ENCODE measurements around the gene GSDME.

Gene GSDME

DNA sequence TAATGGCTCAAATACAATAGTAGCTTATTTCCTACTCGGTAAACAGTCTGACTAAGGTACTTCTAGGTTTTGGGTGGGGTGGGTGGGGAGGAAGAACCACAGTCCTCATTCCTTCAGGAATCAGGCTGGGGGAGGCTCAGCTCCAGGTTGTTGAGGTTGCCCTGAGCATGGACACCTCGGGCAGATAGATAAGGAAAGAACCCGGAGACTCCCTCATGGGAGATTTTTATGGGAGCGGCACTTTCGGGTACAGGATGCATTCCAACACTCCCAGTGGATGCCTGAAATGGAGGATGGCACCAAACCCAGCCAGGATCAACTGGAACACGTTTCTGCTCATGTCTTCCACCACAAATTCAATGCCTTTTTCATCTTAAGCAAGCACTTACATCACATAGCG is 5.5 kb upstream of the GSDME start:
- Mint-ChIP-seq H3K4me3 (no peak overlapping the region), H3K4me1 (peaks cover 2% of the 10 kb centered on the region), H3K36me3 (ENCODE audit: low read depth) (no peaks in the 10 kb centered on the region), H3K27ac (no peak overlapping the region), H3K27me3 (peaks cover 68% of the 10 kb centered on the region), H3K9me3 (peaks cover 9% of the 10 kb centered on the region)
- ATAC-seq (no peak), DNase-seq (no peak)

DNA sequence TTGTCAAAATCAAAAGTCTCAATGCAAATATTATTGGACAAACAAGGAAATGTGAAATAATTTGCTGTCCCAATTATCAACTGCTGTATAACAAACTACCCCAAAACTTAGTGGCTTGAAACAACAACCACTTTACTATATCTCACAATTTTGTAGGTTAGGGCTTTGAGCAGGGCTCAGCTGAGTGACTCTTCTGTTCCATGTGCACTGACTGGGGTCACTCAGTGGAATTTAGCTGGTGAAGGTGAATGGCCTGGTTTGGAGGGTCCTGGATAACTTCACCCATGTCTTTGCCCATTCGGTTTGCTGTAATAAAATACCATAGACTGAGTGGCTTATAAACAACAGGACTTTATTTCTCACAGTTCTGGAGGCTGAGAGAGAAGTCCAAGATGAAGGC is 3.7 kb upstream of the GSDME start:
- peaks cover 77% of the 10 kb centered on the region for H3K27me3 Mint-ChIP-seq
- H3K27ac Mint-ChIP-seq, result no peak overlapping the region
- ATAC-seq (no peak), DNase-seq (no peak)
- H3K4me1 Mint-ChIP-seq, result peaks cover 11% of the 10 kb centered on the region
- no peaks in the 10 kb centered on the region for H3K36me3 Mint-ChIP-seq (ENCODE audit: low read depth)
- H3K9me3 Mint-ChIP-seq, result peaks cover 9% of the 10 kb centered on the region
- no peak overlapping the region for H3K4me3 Mint-ChIP-seq

DNA sequence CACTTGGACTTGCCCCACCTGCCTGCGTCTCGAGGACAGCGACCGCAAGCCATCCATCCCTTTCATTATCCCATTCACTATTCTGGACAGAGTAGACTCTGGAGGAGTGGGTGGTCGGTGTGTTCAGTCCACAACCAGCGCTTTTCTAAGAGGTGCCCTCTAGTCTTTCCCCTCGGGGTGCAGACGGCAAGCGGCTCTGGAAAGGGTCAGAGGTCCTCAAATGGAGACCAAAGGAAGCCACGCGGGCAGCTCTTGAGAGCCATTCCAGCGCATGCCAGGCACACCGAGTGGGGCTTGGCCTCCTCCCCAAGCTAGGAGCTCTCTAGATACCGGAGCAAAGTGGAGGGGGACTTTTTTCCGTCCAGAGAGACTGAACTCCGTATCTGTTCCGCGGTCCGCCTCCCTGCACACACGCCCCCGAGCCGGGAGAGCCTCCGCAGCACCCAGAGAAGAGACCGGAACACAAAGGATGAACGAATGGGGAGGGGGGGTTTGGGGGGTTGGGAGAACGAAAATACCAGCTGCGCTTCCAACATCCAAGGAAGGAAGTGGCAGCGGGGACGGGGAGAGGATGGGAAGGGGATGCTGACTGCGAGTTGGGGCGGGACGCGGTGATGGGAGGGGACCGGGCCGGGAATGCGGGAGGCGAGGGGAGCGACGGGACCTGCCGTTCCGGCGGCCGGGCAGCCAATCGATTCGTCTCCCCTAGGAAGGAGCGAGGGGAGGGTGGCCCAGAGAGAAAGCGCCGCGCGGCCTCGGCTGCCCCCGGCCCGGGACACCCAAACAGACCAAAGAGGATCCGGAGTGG is 515 bp downstream of the GSDME start:
- peaks cover 4% of the 10 kb centered on the region for H3K36me3 Mint-ChIP-seq (ENCODE audit: low read depth)
- H3K27me3 Mint-ChIP-seq, result peaks cover 66% of the 10 kb centered on the region
- H3K27ac Mint-ChIP-seq, result peak overlapping the region; percentile 86
- ATAC-seq (peak; percentile 6), DNase-seq (peak; percentile 29)
- H3K9me3 Mint-ChIP-seq, result peaks cover 9% of the 10 kb centered on the region
- H3K4me1 Mint-ChIP-seq, result peaks cover 28% of the 10 kb centered on the region
- H3K4me3 Mint-ChIP-seq, result peak overlapping the region; percentile 81

DNA sequence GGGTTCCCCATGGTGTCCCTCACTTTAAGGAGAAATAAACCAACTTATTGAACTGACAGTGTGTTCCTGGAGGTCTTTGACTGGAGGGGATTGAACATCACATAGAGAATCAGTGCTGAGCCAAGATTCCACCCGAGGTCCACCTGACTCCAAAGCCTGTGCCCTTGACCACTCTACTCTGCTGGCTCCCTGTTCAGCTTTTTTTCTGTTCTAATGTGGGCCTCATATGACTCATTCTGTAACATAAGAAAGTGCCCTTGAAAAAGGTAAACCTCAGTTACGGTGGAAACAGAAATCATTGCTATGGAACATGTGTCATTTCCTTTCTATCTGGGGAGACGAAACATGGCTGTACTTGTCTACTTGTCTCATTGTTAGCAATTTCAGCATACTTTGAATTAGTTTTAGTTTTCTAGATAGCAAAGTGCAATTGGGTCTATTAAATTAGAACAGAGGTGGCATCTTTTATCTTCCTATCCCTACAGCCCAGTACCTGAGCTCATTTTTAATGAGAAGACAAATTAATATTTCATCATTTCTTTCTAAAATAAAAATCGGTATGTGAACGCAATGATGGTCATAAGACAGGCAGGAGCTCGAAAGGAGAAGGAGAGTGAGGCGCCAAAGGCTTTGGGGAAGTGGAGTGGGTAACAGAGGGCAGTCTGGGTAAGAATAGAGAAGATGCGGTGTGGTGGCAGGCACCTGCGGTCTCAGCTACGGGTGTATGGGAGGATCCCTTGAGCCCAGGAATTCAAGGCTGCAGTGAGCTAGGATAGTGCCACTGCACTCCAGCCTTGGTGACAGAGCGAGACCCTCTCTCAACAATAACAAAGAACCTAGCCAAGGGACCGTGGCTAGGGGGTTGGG is 1.5 kb downstream of the GSDME start:
- Mint-ChIP-seq H3K4me1 (peaks cover 28% of the 10 kb centered on the region), H3K4me3 (peak overlapping the region; percentile 81), H3K9me3 (peaks cover 4% of the 10 kb centered on the region), H3K36me3 (ENCODE audit: low read depth) (peaks cover 4% of the 10 kb centered on the region), H3K27ac (peak overlapping the region; percentile 86), H3K27me3 (peaks cover 56% of the 10 kb centered on the region)
- DNase-seq (peak; percentile 13), ATAC-seq (peak; percentile 74)

DNA sequence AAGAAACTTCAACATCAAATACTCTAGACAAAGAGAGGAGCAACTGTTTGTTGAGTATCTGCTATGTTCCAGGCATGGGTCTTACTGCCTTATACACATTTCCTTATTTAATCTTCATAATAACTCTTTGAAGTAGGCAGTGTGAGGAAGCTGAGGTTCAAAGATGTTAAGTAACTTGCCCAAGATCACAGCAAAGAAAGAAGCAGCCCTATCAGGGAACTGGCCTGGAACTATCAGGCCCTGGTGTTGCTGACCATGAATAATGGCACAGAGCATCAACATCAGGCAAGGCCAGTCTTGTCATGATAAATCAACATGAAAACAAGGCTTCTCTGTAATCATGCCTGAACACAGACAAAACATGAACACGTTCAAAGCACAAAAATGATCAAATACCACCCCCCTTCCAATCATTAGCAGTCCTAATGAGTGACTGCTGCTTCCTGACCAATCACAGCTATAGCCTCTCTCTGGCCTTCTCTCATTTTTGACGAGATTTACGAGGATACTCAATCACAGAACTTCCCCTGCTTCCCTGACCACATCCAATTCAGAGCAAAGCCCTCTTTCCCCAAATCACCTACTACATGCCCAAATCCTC is 2.3 kb downstream of the GSDME start:
- peak overlapping the region; percentile 81 for H3K4me3 Mint-ChIP-seq
- ATAC-seq (no peak), DNase-seq (no peak)
- peaks cover 50% of the 10 kb centered on the region for H3K27me3 Mint-ChIP-seq
- peak overlapping the region; percentile 86 for H3K27ac Mint-ChIP-seq
- H3K36me3 Mint-ChIP-seq (ENCODE audit: low read depth), result peaks cover 4% of the 10 kb centered on the region
- peaks cover 28% of the 10 kb centered on the region for H3K4me1 Mint-ChIP-seq
- peaks cover 4% of the 10 kb centered on the region for H3K9me3 Mint-ChIP-seq

DNA sequence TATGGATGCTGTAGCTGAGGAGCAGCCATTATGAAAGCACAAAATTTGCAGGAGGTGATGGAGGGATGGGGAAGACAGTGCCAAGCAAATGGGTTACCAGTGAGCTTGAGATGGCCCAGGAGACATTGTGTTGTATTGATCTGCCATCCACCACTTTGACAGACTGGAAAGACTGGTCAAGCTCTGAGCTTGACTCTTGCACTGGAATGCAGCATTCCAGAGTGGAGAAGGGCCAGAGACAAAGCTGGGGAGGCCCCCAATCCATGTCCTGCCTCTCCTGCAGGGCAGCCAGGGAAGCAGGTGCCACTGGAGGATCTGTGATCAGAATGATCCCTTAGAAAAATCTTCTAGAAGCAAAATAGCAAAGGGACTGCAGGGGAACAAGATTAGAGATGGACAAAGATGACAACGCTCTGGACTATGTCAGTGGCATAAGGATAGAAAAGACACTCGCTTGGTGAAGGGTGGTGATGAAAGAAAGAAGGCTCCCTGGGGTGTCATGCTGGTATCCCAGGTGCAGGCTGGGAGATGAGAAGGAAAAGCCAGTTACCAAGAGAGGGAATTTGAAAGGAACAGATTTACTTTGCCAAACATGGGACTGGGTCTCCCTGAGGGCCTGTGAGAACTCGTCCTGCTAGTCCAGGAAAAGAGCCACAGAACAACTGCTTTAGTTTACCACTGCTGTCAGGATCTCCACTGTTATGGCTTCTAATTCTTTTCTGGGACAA is 5.0 kb downstream of the GSDME start:
- peaks cover 25% of the 10 kb centered on the region for H3K4me1 Mint-ChIP-seq
- peaks cover 4% of the 10 kb centered on the region for H3K36me3 Mint-ChIP-seq (ENCODE audit: low read depth)
- peaks cover 40% of the 10 kb centered on the region for H3K27me3 Mint-ChIP-seq
- DNase-seq (no peak), ATAC-seq (no peak)
- no peak overlapping the region for H3K4me3 Mint-ChIP-seq
- no peak overlapping the region for H3K27ac Mint-ChIP-seq
- H3K9me3 Mint-ChIP-seq, result no peaks in the 10 kb centered on the region

DNA sequence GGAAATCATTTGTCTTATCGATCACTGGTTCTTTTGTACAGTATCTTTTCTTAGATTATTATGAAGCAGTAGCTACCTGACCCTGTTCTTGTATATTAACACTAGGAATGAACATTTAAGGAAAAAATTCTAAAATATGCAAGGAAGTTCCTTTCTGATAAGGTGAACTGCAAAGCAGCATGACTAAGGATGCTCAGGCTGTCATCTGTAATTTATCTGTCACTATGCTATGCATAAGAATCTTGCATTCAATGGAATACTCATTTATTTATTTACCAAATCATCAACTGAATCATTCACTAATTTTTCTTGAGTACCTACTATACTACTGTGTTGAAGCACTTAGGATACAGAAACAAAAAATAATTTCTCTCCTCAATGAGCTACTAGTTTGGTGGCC is 5.8 kb downstream of the GSDME start:
- H3K27me3 Mint-ChIP-seq, result peaks cover 43% of the 10 kb centered on the region
- H3K9me3 Mint-ChIP-seq, result no peaks in the 10 kb centered on the region
- DNase-seq (no peak), ATAC-seq (no peak)
- no peak overlapping the region for H3K4me3 Mint-ChIP-seq
- peaks cover 22% of the 10 kb centered on the region for H3K4me1 Mint-ChIP-seq
- peaks cover 4% of the 10 kb centered on the region for H3K36me3 Mint-ChIP-seq (ENCODE audit: low read depth)
- no peak overlapping the region for H3K27ac Mint-ChIP-seq

DNA sequence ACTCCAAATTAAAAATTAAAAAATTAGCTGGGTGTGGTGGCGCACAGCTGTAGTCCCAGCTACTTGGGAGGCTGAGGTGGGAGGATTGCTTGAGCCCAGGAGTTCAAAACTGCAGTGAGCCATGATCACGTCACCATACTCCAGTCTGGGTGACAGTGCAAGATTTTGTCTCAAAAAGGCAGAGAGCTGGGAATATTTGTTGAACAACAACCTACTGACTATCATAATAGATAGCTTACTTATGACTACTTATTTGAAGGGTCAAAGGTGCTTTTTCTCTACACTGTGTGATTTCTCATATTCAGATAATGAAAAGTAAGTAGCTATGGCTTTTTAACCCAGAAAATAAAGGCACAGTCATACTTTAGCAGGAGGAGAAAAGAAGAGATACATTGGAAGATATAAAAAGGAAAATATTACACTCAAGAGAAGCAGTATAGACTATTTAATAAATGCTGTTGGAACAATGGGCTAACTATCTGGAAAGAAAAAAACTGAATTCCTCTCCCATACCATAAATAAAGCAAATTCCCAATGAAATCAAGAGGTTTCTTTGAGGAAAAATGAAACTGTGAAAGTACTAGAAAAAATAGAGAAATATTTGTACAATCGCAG is 6.7 kb downstream of the GSDME start:
- Mint-ChIP-seq H3K27ac (no peak overlapping the region), H3K27me3 (peaks cover 38% of the 10 kb centered on the region)
- no peak for ATAC-seq

DNA sequence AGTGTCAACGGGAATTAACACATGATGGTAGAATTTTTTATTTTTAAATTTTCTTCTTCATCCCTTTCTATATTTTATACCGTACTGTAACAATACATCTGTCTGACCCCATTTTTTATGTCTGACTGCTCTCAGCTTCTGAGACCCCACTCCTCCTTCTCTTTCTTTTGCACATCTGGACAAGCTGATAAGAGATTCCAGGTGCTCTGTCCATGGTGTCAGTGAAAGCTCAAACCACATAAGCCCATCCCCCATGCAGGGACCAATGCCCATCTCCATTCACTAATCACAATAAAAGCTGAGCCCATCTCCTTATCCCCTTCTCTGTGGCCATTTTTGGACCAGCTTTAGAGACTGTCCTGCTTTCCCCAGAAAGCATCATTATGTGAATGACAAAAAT is 8.7 kb downstream of the GSDME start:
- Mint-ChIP-seq H3K4me3 (no peak overlapping the region), H3K27ac (no peak overlapping the region), H3K9me3 (no peaks in the 10 kb centered on the region), H3K36me3 (ENCODE audit: low read depth) (no peaks in the 10 kb centered on the region), H3K4me1 (no peaks in the 10 kb centered on the region), H3K27me3 (peaks cover 36% of the 10 kb centered on the region)
- DNase-seq, result no peak
- no peak for ATAC-seq

More for the DNA sequence above, 6.7 kb downstream of the GSDME start:
- Mint-ChIP-seq H3K9me3 (no peaks in the 10 kb centered on the region), H3K4me1 (peaks cover 12% of the 10 kb centered on the region), H3K4me3 (no peak overlapping the region), H3K36me3 (ENCODE audit: low read depth) (peaks cover 4% of the 10 kb centered on the region)
- no peak for DNase-seq

DNA sequence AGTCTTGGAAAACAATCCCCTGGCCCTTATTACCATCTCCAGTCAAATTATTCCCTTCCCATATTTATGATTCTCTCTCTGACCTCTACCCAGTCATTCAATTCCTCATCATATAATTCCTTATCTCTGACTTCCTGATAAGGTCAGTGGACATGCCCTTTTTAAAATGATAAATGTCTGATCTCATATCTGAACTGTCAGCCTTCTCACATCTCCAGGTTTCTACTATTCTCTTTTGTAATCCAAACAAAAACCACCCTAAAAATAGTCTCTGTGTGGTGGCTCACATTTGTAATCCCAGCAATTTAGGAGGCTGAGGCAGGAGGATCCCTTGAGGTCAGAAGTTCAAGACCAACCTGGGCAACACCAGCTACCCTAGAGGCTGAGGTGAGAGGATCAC is 11.9 kb downstream of the GSDME start:
- ATAC-seq, result no peak
- no peak overlapping the region for H3K4me3 Mint-ChIP-seq

DNA sequence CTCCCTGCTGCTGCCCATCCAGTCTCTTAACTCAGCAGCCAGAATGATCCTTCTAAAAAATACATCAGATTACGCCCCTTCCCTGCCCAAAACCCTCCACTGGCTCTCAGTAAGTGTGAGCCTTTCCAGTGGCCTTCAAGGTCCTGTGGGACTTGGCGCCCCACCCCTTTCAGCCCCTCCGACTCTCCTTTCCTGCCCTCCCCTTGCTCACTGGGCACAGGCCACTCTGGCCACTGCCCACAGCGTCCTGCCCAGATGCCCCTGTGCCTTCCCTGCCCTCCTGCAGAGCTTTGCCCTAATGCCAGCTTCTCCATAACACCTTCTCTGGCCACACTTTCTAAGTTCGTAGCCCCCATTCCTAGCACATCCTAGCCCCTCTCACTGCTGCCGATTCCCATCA is 13.8 kb downstream of the GSDME start:
- H3K9me3 Mint-ChIP-seq, result peaks cover 6% of the 10 kb centered on the region
- no peaks in the 10 kb centered on the region for H3K4me1 Mint-ChIP-seq
- H3K27me3 Mint-ChIP-seq, result peaks cover 28% of the 10 kb centered on the region
- ATAC-seq, result no peak
- H3K36me3 Mint-ChIP-seq (ENCODE audit: low read depth), result no peaks in the 10 kb centered on the region
- no peak for DNase-seq
- H3K4me3 Mint-ChIP-seq, result no peak overlapping the region
- no peak overlapping the region for H3K27ac Mint-ChIP-seq

More for the DNA sequence above, 11.9 kb downstream of the GSDME start:
- no peaks in the 10 kb centered on the region for H3K4me1 Mint-ChIP-seq
- H3K27ac Mint-ChIP-seq, result no peak overlapping the region
- peaks cover 33% of the 10 kb centered on the region for H3K27me3 Mint-ChIP-seq
- no peaks in the 10 kb centered on the region for H3K9me3 Mint-ChIP-seq
- no peaks in the 10 kb centered on the region for H3K36me3 Mint-ChIP-seq (ENCODE audit: low read depth)
- no peak for DNase-seq

DNA sequence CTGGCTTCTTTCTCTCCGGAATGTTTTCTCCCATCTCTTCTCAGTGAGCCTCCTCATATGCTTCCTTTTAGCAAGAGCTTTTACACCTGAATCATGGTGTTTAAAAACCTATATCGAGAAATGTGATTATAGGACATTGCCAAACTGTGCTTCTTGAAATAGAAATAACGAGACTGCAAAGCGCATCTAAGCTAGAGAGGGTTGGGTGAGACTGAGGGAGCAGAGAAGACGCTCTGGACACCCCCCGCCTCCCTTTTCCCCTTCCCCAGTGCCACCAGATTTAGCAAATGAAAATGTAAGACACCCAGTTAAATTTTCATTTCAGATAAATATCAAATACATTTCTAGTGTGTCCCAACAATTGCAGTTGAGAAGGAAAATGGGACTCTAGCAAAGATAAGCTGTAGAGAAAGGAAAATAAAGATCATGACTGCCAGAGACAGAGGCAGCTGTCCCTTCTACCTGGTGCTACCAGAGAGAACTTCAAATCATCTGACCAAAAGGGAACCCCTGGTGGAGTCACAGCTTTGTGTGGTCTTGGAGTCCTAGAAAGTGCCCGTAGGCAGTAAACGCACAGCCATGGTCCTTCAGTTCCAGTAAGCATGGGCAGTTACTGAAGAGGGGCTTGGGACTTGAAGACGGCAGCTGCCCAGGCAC is 14.6 kb downstream of the GSDME start:
- Mint-ChIP-seq H3K9me3 (peaks cover 14% of the 10 kb centered on the region), H3K27me3 (peaks cover 32% of the 10 kb centered on the region), H3K27ac (no peak overlapping the region), H3K4me1 (no peaks in the 10 kb centered on the region), H3K36me3 (ENCODE audit: low read depth) (no peaks in the 10 kb centered on the region), H3K4me3 (no peak overlapping the region)
- no peak for ATAC-seq
- no peak for DNase-seq

DNA sequence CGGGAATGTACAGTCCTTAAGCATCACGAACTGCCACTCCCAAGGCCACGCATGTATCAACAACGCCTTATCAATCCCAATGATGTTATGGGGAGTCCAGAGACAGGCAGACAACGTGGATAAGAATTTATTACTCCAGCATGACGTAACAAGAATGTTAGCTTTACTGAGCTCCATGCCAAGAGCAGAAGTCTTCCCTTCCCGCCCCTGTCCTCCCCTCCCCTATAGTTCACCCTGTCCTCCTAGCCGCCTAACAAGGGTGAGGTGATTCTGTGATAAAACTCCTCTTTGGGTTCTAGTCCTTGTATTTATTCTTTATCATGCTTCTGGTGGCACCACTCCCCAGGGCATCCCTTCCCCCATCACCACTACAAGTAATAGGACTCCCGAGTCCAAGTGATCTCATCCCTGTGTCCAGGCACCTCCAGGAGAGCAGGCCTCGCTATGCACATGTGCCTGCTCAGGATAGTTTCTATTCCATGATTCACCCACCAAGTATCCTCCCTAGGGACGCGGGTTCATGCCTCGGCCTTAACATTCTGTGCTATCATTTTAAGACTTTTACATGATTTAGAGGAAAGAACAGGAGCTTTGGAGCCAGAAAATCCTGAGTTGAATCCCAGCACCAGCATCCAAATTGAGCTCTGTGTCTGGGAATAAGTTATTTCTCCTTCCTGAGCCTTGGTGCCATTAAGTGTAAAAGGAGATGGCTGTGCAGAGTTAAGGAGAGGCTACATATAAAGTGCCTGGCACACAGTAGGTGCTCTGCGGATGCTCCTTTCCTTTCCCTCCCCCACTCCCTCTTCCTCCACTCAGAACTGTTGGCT is 15.4 kb downstream of the GSDME start:
- H3K27ac Mint-ChIP-seq, result no peak overlapping the region
- peaks cover 18% of the 10 kb centered on the region for H3K9me3 Mint-ChIP-seq
- no peaks in the 10 kb centered on the region for H3K36me3 Mint-ChIP-seq (ENCODE audit: low read depth)
- H3K27me3 Mint-ChIP-seq, result peaks cover 32% of the 10 kb centered on the region
- no peak overlapping the region for H3K4me3 Mint-ChIP-seq
- H3K4me1 Mint-ChIP-seq, result no peaks in the 10 kb centered on the region
- ATAC-seq (no peak), DNase-seq (no peak)
